Kidney (tissue), 14 donors: ENCODE results near the gene APCDD1L. TPM values are rescaled to one million over a fixed set of nuclear protein-coding genes. Genes with fewer than 3 reads are reported as not detected.
A peak's percentile ranks its signal among the peaks of the same experiment; 100 is the strongest.
"Not testable (repeated sequence)": the region's sequence is repeated elsewhere in the genome, so short reads cannot be mapped to it uniquely, and the experiment has no call there.

ENCODE experiments used
- DNase-seq, 5 donors: peaks; one replicate each; pipeline ENCODE4 v3.0.0-alpha.2; 2013 to 2020
- FAIRE-seq: peaks from 2 replicates; lab custom pipeline; 2012; peaks lifted over from hg19 to GRCh38; lab: Jason Lieb, UNC
- H3K27ac ChIP-seq, 2 donors: one replicate each; pipeline ENCODE4 v1.7.0; 2013; ENCODE audit warnings: low read depth in 2 of 2, low read length in 2 of 2, inconsistent platforms in 1 of 2
- H3K27me3 ChIP-seq: one replicate; pipeline ENCODE4 v1.7.1; 2013; ENCODE audit warnings: low read length, inconsistent platforms; ENCODE audit not compliant: control insufficient read depth, insufficient read depth
- H3K36me3 ChIP-seq, 3 donors: one replicate each; pipeline versions ENCODE4 v1.7.0 to v1.7.1; 2013; ENCODE audit warnings: low read length in 3 of 3, control low read depth in 1 of 3, inconsistent platforms in 1 of 3; ENCODE audit not compliant: insufficient read depth in 3 of 3, control insufficient read depth in 2 of 3
- H3K4me1 ChIP-seq, 3 donors: one replicate each; pipeline versions ENCODE4 v1.7.0 to v1.7.1; 2013; ENCODE audit warnings: low read length in 3 of 3, inconsistent platforms in 1 of 3, low read depth in 1 of 3; ENCODE audit not compliant: control insufficient read depth in 2 of 3, insufficient read depth in 2 of 3
- H3K4me3 ChIP-seq, 3 donors: one replicate each; pipeline versions ENCODE4 v1.7.0 to v1.8.1; 2013; ENCODE audit warnings: low read length in 3 of 3, control low read depth in 1 of 3, inconsistent platforms in 1 of 3
- H3K9ac ChIP-seq, 3 donors: one replicate each; pipeline versions ENCODE4 v1.7.0 to v1.7.1; 2013; ENCODE audit warnings: low read length in 3 of 3, control low read depth in 1 of 3, inconsistent platforms in 1 of 3
- H3K9me3 ChIP-seq, 3 donors: one replicate each; pipeline versions ENCODE4 v1.7.0 to v1.7.1; 2013; ENCODE audit warnings: low read length in 3 of 3, control low read depth in 1 of 3, inconsistent platforms in 1 of 3; ENCODE audit not compliant: control insufficient read depth in 2 of 3, insufficient read depth in 1 of 3
- intact Hi-C: fragments of 100-400 bp; cut with DNase I; formaldehyde crosslinking; loops from one replicate; pipeline ENCODE4 v1.11.1; 2022
- polyA plus RNA-seq: library from polyadenylated mRNA; stranded (reverse); fragments of 350-450 nt; fragmentation: Illumina TruSeq; extraction: RNeasy Lipid Tissue Mini Kit (QIAGEN cat#74804); gene quantifications from one replicate; pipeline ENCODE4 v1.2.3, GENCODE V29; 2014; ENCODE audit warnings: low read depth, low replicate concordance; ENCODE audit not compliant: insufficient read depth
- total RNA-seq: library from RNA; stranded (reverse); fragmentation: NEBNext Ultra II Directional; extraction: Animal tissue kit (Norgen Biotek cat#: 25700); gene quantifications from one replicate; pipeline ENCODE4 v1.2.1, GENCODE V29; 2021
- TF ChIP-seq, protein P1 (sequence below): IDR thresholded peaks from 3 replicates; pipeline ENCODE4 v1.5.1; 2012; ENCODE audit warnings: mild to moderate bottlenecking, moderate library complexity, borderline replicate concordance; ENCODE audit not compliant: insufficient read depth; ENCODE audit errors: extremely low read depth
- donor health status: control.
- donor health status: control.
- donor health status: control.
- donor health status: control.
- donor health status: control.
- donor health status: DM: yes; HTN: yes; CAD: no.
- donor health status: Normal renal cell carcinoma (clear cell type).

Gene APCDD1L
- total and polyA plus RNA-seq, 2 donors from 2014 or later = 1.2 to 4.5 TPM

DNA sequence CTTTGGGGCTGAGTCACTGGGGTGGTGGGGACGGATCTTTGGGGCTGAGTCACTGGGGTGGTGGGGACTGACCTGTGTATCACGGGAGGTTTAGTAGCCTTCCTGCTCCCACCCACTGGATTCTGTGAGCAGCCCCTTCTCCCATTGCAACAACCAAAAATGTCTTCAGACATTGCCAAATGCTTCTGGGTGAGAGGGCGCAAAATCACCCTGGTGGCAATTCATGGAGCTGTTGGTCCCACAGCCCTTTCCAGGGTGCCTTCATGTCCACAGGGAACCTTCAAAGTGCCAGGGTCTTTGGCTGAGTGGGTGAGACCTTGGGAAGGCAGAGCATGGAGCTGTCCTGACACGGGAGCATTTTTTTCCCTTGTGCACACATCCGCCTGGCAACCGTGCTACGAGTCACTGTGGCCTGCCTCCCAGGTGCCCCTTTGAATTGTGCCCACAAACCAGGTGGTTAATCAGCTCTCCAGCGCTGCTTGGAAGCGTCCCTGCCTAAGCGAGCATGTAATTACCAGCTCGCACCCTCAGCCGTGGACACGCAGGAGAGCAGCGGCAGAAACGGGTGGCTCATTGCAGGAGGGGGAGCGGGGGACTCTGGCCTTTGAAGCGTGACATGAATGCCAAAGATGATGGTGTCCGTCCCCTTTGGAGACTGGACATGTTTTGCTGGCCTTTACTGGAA is 27.4 kb upstream of the APCDD1L start:
- Histone ChIP-seq H3K27ac (peak overlapping the region in 1 of 2 donors; percentile 23), H3K9ac (peak overlapping the region in 1 of 3 donors; percentile 26), H3K4me3 (no peak overlapping the region), H3K36me3 (no peaks in the 10 kb centered on the region), H3K9me3 (peaks cover 0 to 11% (median 0%) of the 10 kb centered on the region in 3 donors), H3K27me3 (no peaks in the 10 kb centered on the region), H3K4me1 (peaks cover 0 to 8% (median under 1%) of the 10 kb centered on the region in 3 donors)
- DNase-seq (peak in 4 of 5 donors; percentile 73 to 77 (median 76)), FAIRE-seq (no peak)
- TF ChIP-seq, protein P1, sequence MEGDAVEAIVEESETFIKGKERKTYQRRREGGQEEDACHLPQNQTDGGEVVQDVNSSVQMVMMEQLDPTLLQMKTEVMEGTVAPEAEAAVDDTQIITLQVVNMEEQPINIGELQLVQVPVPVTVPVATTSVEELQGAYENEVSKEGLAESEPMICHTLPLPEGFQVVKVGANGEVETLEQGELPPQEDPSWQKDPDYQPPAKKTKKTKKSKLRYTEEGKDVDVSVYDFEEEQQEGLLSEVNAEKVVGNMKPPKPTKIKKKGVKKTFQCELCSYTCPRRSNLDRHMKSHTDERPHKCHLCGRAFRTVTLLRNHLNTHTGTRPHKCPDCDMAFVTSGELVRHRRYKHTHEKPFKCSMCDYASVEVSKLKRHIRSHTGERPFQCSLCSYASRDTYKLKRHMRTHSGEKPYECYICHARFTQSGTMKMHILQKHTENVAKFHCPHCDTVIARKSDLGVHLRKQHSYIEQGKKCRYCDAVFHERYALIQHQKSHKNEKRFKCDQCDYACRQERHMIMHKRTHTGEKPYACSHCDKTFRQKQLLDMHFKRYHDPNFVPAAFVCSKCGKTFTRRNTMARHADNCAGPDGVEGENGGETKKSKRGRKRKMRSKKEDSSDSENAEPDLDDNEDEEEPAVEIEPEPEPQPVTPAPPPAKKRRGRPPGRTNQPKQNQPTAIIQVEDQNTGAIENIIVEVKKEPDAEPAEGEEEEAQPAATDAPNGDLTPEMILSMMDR = no peak
- intact Hi-C loops = no loop called here

DNA sequence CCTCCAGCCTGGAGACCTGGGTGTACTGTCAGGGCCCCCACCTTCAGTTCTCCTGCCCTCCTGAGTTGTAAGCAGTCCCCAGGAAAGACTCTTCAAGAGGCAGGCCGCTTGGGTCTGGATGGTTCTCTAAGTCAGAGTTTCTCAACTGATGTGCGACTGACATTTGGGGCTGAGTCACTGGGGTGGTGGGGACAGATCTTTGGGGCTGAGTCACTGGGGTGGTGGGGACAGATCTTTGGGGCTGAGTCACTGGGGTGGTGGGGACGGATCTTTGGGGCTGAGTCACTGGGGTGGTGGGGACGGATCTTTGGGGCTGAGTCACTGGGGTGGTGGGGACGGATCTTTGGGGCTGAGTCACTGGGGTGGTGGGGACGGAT is 26.8 kb upstream of the APCDD1L start:
- FAIRE-seq, H3K36me3 ChIP-seq, H3K27me3 ChIP-seq, H3K4me3 ChIP-seq, H3K9ac ChIP-seq, intact Hi-C loops, H3K27ac ChIP-seq, H3K4me1 ChIP-seq: not testable (repeated sequence)
- peaks cover 0 to 12% (median 0%) of the 10 kb centered on the region in 3 donors for H3K9me3 ChIP-seq
- peak in 1 of 5 donors; percentile 22 for DNase-seq

DNA sequence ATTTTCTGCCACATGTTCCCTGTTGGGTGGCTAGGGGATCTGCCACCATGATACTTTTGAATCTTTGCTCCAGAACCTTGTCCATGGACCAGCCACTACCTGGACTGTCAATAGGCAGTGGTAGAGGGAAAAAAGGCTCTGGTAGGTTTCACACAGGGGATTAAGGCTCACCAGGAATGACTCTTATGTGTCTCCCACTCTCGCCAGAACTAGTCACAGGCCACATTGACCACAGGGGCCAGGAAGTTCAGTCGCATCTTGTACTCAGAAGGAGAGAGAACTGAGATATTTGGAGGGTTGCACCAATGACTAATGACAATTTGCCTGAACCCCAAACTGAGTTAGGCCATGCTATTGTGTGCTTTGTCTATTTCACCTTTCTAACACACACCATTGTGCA is 23.6 kb upstream of the APCDD1L start:
- no peaks in the 10 kb centered on the region for H3K27me3 ChIP-seq
- no peak overlapping the region for H3K4me3 ChIP-seq
- no peak overlapping the region for H3K9ac ChIP-seq
- H3K27ac ChIP-seq = no peak overlapping the region
- H3K36me3 ChIP-seq = no peaks in the 10 kb centered on the region
- FAIRE-seq (no peak), DNase-seq (no peak)
- H3K4me1 ChIP-seq = peaks cover 0 to 5% (median 0%) of the 10 kb centered on the region in 3 donors
- peaks cover 0 to 12% (median 0%) of the 10 kb centered on the region in 3 donors for H3K9me3 ChIP-seq
- intact Hi-C loops = no loop called here
- TF ChIP-seq, protein P1 = no peak

DNA sequence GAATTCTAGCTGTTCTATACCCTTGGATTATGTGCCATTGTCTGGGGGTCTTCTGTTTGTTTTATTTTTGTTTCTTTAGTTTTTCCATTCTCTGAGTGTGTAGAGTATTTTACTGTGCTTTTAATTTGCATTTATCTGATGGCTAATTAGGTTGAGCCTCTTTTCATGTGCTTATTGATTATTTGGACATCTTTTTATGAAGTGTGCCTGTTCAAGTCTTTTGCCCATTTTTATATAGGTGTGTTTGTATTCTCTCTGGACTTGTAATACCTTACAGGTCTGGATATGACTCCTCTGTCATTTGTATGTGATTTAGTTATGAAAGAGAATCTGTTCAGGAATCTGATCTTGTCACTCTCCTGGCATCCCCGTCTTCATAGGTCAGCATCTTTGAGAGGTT is 22.6 kb upstream of the APCDD1L start:
- no peak overlapping the region for H3K4me3 ChIP-seq
- no peak for FAIRE-seq

More for the DNA sequence above, 22.6 kb upstream of the APCDD1L start:
- TF ChIP-seq, protein P1 = no peak
- Histone ChIP-seq H3K9ac (no peak overlapping the region), H3K27ac (no peak overlapping the region), H3K36me3 (no peaks in the 10 kb centered on the region), H3K27me3 (no peaks in the 10 kb centered on the region), H3K4me1 (peaks cover 0 to 5% (median 0%) of the 10 kb centered on the region in 3 donors), H3K9me3 (peaks cover 0 to 12% (median 0%) of the 10 kb centered on the region in 3 donors)
- intact Hi-C loops = no loop called here
- no peak for DNase-seq
